HepG2 (cell line): ENCODE data around the gene MAP3K2. TPM values are rescaled to one million over a fixed set of nuclear protein-coding genes. Genes with fewer than 3 reads are reported as not detected.
A peak's percentile ranks its signal among the peaks of the same experiment; 100 is the strongest.

Source experiments
- EED ChIP-seq: sonication (generic); formaldehyde crosslinking; IDR thresholded peaks from 2 replicates; pipeline ENCODE4 v1.5.0; 2020; ENCODE audit warnings: mild to moderate bottlenecking, missing genetic modification reagents
- FOXA1 ChIP-seq, 2 experiments: fragments of 450-650 bp in 1 of 2; sonication (generic) in 1 of 2; formaldehyde crosslinking in 1 of 2; IDR thresholded peaks; 2 replicates each; pipeline versions ENCODE4 v1.4.0 to v1.6.1; 2016 to 2020; ENCODE audit warnings: missing genetic modification reagents in 1 of 2
- GRHL1 ChIP-seq: sonication (generic); formaldehyde crosslinking; conservative IDR thresholded peaks from 2 replicates; pipeline ENCODE4 v1.8.0; 2022; ENCODE audit warnings: missing genetic modification reagents
- HCFC1 ChIP-seq: fragments of 150-350 bp; IDR thresholded peaks from 2 replicates; pipeline ENCODE4 v1.6.1; 2014; ENCODE audit warnings: low read depth, low read length
- HMG20A ChIP-seq: IDR thresholded peaks from 2 replicates; pipeline ENCODE4 v1.6.1; 2016; ENCODE audit warnings: borderline replicate concordance
- MAFG ChIP-seq: sonication (generic); formaldehyde crosslinking; IDR thresholded peaks from 2 replicates; pipeline ENCODE4 v1.5.1; 2020; ENCODE audit warnings: mild to moderate bottlenecking, missing genetic modification reagents
- MATR3 ChIP-seq: sonication (generic); formaldehyde crosslinking; IDR thresholded peaks from 2 replicates; pipeline ENCODE4 v1.4.0; 2020; ENCODE audit warnings: missing genetic modification reagents
- NFIC ChIP-seq: IDR thresholded peaks from 2 replicates; pipeline ENCODE4 v1.6.1; 2012; ENCODE audit warnings: mild to moderate bottlenecking, low read length, inconsistent platforms
- NFRKB ChIP-seq: fragments of 450-650 bp; IDR thresholded peaks from 2 replicates; pipeline ENCODE4 v1.6.1; 2017
- RBAK ChIP-seq: sonication (generic); formaldehyde crosslinking; IDR thresholded peaks from 2 replicates; pipeline ENCODE4 v1.5.1; 2020; ENCODE audit warnings: mild to moderate bottlenecking, missing genetic modification reagents
- RFX5 ChIP-seq: IDR thresholded peaks from 2 replicates; pipeline ENCODE4 v1.6.1; 2011; ENCODE audit warnings: low read depth, low read length, improper control_type of control experiment
- SIX4 ChIP-seq: sonication (generic); formaldehyde crosslinking; IDR thresholded peaks from 2 replicates; pipeline ENCODE4 v1.4.0; 2020; ENCODE audit warnings: missing genetic modification reagents
- ZFP1 ChIP-seq: IDR thresholded peaks from 2 replicates; pipeline ENCODE4 v1.6.1; 2016
- ZNF224 ChIP-seq: sonication (generic); formaldehyde crosslinking; IDR thresholded peaks from 2 replicates; pipeline ENCODE4 v1.5.0; 2020; ENCODE audit warnings: mild to moderate bottlenecking, missing genetic modification reagents
- ZNF552 ChIP-seq: sonication (generic); formaldehyde crosslinking; IDR thresholded peaks from 2 replicates; pipeline ENCODE4 v1.9.0; 2022; ENCODE audit warnings: missing genetic modification reagents, mild to moderate bottlenecking, borderline replicate concordance
- ZNF615 ChIP-seq: sonication (generic); formaldehyde crosslinking; IDR thresholded peaks from 2 replicates; pipeline ENCODE4 v1.5.0; 2020; ENCODE audit warnings: mild to moderate bottlenecking, missing genetic modification reagents, borderline replicate concordance
- ZNF775 ChIP-seq: sonication (generic); formaldehyde crosslinking; IDR thresholded peaks from 2 replicates; pipeline ENCODE4 v1.4.0; 2020; ENCODE audit warnings: missing genetic modification reagents, mild to moderate bottlenecking, moderate library complexity, borderline replicate concordance
- ZNF816 ChIP-seq: sonication (generic); formaldehyde crosslinking; IDR thresholded peaks from 2 replicates; pipeline ENCODE4 v1.8.0; 2022; ENCODE audit warnings: missing genetic modification reagents, mild to moderate bottlenecking, borderline replicate concordance
- polyA plus RNA-seq, 8 experiments: library from polyadenylated mRNA; depleted of rRNA in 3 of 8; stranded (reverse) in 7 of 8; unstranded in 1 of 8; fragments of >200 nt; fragmentation: Illumina TruSeq in 4 of 8; extraction: Trizol in 4 of 8; gene quantifications; 2 replicates each; pipeline versions ENCODE4 v1.2.1 to v1.2.3, GENCODE V29; 2011 to 2016; ENCODE audit warnings: low read depth in 4 of 8, missing spikeins in 1 of 8, mixed read lengths in 1 of 8; ENCODE audit not compliant: insufficient read depth in 1 of 8
- total RNA-seq, 5 experiments: library from RNA; depleted of rRNA; stranded (reverse); fragments of >200 nt; fragmentation: Illumina TruSeq; extraction: Trizol; gene quantifications; 2 replicates each; pipeline ENCODE4 v1.2.3, GENCODE V29; 2016; ENCODE audit warnings: low read depth in 1 of 5
- TF ChIP-seq, protein P1 (sequence below): sonication (generic); formaldehyde crosslinking; IDR thresholded peaks from 2 replicates; pipeline ENCODE4 v1.8.1; 2023; ENCODE audit warnings: missing genetic modification reagents, mild to moderate bottlenecking, borderline replicate concordance
- TF ChIP-seq, protein P2 (sequence below): IDR thresholded peaks from 2 replicates; pipeline ENCODE4 v1.6.1; 2012; ENCODE audit warnings: low read length, improper control_type of control experiment
- TF ChIP-seq, protein P3 (sequence below): sonication (generic); formaldehyde crosslinking; IDR thresholded peaks from 2 replicates; pipeline ENCODE4 v1.4.0; 2020; ENCODE audit warnings: missing genetic modification reagents
- TF ChIP-seq, protein P4 (sequence below): sonication (generic); formaldehyde crosslinking; IDR thresholded peaks from 2 replicates; pipeline ENCODE4 v1.4.0; 2020; ENCODE audit warnings: missing genetic modification reagents, mild to moderate bottlenecking, borderline replicate concordance

Gene MAP3K2
- total and polyA plus RNA-seq, 2 of the 13 experiments (the other 11 are each of a cell fraction or from before 2014, with no cell fraction given) = 12.2 to 37.2 TPM

DNA sequence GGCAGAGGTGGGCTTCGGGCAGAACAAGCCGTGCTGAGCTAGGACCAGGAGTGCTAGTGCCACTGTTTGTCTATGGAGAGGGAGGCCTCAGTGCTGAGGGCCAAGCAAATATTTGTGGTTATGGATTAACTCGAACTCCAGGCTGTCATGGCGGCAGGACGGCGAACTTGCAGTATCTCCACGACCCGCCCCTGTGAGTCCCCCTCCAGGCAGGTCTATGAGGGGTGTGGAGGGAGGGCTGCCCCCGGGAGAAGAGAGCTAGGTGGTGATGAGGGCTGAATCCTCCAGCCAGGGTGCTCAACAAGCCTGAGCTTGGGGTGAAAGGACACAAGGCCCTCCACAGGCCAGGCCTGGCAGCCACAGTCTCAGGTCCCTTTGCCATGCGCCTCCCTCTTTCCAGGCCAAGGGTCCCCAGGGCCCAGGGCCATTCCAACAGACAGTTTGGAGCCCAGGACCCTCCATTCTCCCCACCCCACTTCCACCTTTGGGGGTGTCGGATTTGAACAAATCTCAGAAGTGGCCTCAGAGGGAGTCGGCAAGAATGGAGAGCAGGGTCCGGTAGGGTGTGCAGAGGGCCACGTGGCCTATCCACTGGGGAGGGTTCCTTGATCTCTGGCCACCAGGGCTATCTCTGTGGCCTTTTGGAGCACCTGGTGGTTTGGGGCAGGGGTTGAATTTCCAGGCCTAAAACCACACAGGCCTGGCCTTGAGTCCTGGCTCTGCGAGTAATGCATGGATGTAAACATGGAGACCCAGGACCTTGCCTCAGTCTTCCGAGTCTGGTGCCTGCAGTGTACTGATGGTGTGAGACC is 30.7 kb upstream of the MAP3K2 start, which contains the start of gene PROC (continued):
- TF ChIP-seq NFIC = 0 out of 2 replicates have a peak, but pooled peaks have one; percentile 70
- peak; percentile 95 for TF ChIP-seq ZNF775 (CRISPR knock-in tag)
- TF ChIP-seq ZNF615 = peak; percentile 89; the same call in 1 of the 2 replicates
- TF ChIP-seq, protein P1, sequence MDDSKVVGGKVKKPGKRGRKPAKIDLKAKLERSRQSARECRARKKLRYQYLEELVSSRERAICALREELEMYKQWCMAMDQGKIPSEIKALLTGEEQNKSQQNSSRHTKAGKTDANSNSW = 0 out of 2 replicates have a peak, but pooled peaks have one; percentile 40
- TF ChIP-seq MATR3 (CRISPR knock-in tag) = no peak
- TF ChIP-seq ZFP1 (CRISPR knock-in tag) = peak; percentile 22; the same call in 1 of the 2 replicates
- TF ChIP-seq RFX5 = no peak
- peak; percentile 90; the same call in 1 of the 2 replicates for TF ChIP-seq ZNF552 (CRISPR knock-in tag)
- TF ChIP-seq NFRKB = peak; percentile 86
- no peak for TF ChIP-seq HCFC1
- peak; percentile 97 for TF ChIP-seq ZNF816 (CRISPR knock-in tag)
- no peak for TF ChIP-seq FOXA1 (IDR thresholded peaks at IDR 0.05)
- TF ChIP-seq FOXA1 (CRISPR knock-in tag; IDR thresholded peaks at IDR 0.05) = peak; percentile 95
- peak; percentile 69; the same call in 1 of the 2 replicates for TF ChIP-seq ZNF224
- TF ChIP-seq MAFG (CRISPR knock-in tag) = no peak
- peak; percentile 58; the same call in 1 of the 2 replicates for TF ChIP-seq RBAK
- TF ChIP-seq GRHL1 (CRISPR knock-in tag) = no peak
- TF ChIP-seq SIX4 (CRISPR knock-in tag) = peak; percentile 51; the same call in 1 of the 2 replicates
- TF ChIP-seq, protein P2, sequence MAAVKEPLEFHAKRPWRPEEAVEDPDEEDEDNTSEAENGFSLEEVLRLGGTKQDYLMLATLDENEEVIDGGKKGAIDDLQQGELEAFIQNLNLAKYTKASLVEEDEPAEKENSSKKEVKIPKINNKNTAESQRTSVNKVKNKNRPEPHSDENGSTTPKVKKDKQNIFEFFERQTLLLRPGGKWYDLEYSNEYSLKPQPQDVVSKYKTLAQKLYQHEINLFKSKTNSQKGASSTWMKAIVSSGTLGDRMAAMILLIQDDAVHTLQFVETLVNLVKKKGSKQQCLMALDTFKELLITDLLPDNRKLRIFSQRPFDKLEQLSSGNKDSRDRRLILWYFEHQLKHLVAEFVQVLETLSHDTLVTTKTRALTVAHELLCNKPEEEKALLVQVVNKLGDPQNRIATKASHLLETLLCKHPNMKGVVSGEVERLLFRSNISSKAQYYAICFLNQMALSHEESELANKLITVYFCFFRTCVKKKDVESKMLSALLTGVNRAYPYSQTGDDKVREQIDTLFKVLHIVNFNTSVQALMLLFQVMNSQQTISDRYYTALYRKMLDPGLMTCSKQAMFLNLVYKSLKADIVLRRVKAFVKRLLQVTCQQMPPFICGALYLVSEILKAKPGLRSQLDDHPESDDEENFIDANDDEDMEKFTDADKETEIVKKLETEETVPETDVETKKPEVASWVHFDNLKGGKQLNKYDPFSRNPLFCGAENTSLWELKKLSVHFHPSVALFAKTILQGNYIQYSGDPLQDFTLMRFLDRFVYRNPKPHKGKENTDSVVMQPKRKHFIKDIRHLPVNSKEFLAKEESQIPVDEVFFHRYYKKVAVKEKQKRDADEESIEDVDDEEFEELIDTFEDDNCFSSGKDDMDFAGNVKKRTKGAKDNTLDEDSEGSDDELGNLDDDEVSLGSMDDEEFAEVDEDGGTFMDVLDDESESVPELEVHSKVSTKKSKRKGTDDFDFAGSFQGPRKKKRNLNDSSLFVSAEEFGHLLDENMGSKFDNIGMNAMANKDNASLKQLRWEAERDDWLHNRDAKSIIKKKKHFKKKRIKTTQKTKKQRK = no peak
- TF ChIP-seq, protein P3, sequence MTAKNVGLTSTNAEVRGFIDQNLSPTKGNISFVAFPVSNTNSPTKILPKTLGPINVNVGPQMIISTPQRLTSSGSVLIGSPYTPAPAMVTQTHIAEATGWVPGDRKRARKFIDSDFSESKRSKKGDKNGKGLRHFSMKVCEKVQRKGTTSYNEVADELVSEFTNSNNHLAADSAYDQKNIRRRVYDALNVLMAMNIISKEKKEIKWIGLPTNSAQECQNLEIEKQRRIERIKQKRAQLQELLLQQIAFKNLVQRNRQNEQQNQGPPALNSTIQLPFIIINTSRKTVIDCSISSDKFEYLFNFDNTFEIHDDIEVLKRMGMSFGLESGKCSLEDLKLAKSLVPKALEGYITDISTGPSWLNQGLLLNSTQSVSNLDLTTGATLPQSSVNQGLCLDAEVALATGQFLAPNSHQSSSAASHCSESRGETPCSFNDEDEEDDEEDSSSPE (CRISPR knock-in tag) = 0 out of 2 replicates have a peak, but pooled peaks have one; percentile 44
- TF ChIP-seq, protein P4, sequence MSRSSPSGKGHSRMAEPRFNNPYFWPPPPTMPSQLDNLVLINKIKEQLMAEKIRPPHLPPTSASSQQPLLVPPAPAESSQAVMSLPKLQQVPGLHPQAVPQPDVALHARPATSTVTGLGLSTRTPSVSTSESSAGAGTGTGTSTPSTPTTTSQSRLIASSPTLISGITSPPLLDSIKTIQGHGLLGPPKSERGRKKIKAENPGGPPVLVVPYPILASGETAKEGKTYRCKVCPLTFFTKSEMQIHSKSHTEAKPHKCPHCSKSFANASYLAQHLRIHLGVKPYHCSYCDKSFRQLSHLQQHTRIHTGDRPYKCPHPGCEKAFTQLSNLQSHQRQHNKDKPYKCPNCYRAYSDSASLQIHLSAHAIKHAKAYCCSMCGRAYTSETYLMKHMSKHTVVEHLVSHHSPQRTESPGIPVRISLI (CRISPR knock-in tag) = 0 out of 2 replicates have a peak, but pooled peaks have one; percentile 34
- TF ChIP-seq EED (CRISPR knock-in tag) = peak; percentile 96
- TF ChIP-seq HMG20A (CRISPR knock-in tag) = peak; percentile 64; the same call in 1 of the 2 replicates
